COR-L47 (cell line): Measurements from ENCODE around the gene CYP2B6.
"Not testable (repeated sequence)": the region's sequence is repeated elsewhere in the genome, so short reads cannot be mapped to it uniquely, and the experiment has no call there.

Experiments
- DNase-seq: peaks from one replicate; lab custom pipeline; 2025; lab: John Stamatoyannopoulos, UW

Gene CYP2B6

GRCh38 chr19:41031916-41032315 is 40.8 kb downstream of the CYP2B6 start:
- no peak for DNase-seq

DNA sequence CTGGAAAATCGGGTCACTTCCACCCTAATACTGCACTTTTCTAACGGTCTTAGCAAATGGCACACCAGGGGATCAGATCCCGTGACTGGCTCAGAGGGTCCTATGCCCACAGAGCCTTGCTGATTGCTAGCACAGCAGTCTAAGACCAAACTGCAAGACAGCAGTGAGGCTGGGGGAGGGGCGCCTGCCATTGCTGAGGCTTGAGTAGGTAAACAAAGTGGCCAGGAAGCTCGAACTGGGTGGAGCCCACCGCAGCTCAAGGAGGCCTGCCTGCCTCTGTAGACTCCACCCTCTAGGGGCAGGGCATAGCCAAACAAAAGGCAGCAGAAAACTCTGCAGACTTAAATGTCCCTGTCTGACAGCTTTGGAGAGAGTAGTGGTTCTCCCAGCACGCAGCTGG is 42.2 kb downstream of the CYP2B6 start:
- not testable (repeated sequence) for DNase-seq

DNA sequence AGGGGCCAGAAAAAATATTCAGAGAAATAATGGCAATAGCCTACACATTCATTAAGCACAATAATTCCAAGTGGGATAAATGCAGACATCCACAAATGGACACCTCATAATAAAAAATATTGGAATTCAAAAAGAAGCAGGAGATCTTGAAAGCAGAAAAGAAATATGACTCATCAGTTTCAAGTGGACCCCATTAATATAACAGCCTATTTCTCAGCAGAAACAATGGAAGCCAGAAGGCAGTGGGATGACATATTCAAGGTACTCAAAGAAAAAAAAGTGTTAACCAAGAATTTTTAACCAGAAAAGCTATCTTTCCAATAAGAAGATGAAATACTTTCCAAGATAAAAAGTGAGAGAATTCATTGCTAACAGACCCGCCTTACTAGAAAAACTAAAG is 48.7 kb downstream of the CYP2B6 start:
- no peak for DNase-seq

GRCh38 chr19:41045095-41045494 is 54.0 kb downstream of the CYP2B6 start:
- not testable (repeated sequence) for DNase-seq

DNA sequence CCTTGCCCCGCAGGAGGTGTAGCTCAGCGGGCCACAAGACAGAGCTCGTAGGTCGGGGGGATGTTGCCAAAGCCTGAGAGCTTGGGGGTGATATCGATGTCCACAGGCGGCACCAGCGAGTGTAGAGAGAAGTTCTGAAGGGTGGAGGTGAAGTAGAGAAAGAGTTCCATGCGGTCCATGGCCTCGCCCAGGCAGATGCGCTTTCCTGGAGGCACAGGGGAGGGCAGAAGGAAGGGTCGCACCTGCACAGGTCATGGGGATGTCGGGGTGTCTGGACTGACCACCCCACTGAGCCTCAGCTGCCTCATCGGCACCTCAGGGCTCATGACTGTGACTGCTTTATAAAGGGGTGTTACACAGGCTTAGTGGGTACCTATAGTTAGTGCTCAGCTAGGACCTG is 59.3 kb downstream of the CYP2B6 start:
- no peak for DNase-seq

DNA sequence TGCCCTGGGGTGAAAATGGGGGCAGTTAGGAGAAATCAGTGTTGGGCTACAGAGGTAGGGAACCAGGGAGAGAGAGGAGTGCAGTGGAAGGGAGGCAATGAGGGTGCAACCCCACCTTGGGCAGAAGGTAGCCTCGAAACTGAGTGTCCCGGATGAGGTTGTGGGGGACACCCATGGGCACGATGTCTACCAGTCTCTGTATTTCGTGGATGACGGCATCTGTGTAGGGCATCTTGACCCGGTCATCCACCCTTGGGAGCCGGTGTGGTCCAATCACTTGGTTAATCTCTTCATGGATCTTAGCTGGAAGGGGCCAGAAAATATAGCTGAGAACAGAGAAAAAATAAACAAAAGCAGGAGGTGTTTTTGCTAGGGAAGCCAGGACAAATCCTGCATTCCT is 61.1 kb downstream of the CYP2B6 start:
- not testable (repeated sequence) for DNase-seq

GRCh38 chr19:41053331-41053730 is 62.2 kb downstream of the CYP2B6 start:
- DNase-seq, result not testable (repeated sequence)

DNA sequence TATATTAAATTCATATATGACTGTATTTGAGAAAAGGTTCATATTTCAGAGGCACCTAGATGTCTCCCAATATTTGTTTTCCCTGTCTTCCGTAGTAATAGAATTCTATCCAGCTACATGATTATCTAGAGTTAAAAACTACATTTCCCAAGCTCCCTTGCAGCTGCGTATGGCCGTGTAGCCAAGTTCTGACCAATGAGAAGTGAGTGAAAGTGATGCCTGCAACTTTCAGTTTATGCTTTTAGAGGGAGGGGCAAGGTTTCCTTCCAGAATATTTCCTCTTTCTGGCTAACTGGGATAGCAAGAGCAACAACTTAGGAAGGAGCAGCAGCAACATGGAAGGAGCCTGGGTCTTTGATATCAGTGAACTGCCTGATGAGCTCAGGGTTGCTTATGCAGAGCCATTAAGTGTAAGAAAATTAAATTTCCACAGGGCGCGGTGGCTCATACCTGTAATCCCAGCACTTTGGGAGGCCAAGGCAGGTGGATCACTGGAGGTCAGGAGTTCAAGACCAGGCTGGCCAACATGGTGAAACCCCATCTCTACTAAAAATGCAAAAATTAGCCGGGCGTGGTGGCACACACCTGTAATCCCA is 74.0 kb downstream of the CYP2B6 start:
- no peak for DNase-seq
